ENCODE results near the gene CASP6. TPM values are rescaled to one million over a fixed set of nuclear protein-coding genes. Genes with fewer than 3 reads are reported as not detected.

CASP6 gene
- total and polyA plus RNA-seq, 2 of the 8 experiments (the other 6 are each of a cell fraction or from before 2014, with no cell fraction given), result 29.5 to 35.1 TPM

DNA sequence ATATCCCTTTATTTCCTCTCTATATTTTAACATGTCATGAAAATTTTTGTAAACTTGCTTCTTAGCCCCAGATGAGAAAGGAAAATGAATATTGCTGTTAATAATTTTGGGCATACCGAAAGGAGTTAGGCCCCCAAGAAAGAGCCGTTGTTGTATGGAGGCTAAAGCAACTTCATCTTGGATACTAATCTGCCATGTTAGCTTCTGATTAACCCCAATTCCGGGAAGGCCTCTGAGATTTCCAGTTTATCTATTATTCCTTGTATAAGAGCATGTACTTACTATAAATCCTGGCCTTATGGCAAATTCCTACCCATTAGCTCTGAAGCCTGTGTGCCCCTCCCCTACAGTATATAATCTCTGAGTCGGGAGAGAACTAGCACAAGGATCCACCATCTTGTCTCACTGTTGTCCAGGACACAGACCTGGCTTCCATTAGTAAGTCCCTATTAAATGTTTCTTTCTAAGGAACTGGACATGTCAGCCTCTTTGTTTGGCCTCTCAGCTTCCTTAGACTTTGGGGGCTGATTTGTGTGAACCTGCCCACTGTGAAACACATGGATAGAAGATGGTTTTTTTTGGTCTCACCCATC, 47.5 kb upstream of the CASP6 start:
- no peak overlapping the region for H2BK15ac ChIP-seq (ENCODE audit: low read length)
- H3K4ac ChIP-seq (replicated peaks; ENCODE audit: insufficient read length, low read depth, low read length), result no peak overlapping the region
- no peak overlapping the region for H3K4me3 ChIP-seq (ENCODE audit: extremely low read depth in 1 of 4, insufficient read depth in 2 of 4, low read depth in 3 of 4, low read length in 4 of 4)
- no peak overlapping the region for H3K23ac ChIP-seq (ENCODE audit: insufficient read length)
- no peaks in the 10 kb centered on the region for H3K23me2 ChIP-seq (ENCODE audit: low read depth, low read length)
- H2AK5ac ChIP-seq (ENCODE audit: low read depth, low read length), result no peak overlapping the region
- no peak overlapping the region for H3K27ac ChIP-seq (ENCODE audit: low read depth, low read length)
- H2BK5ac ChIP-seq (ENCODE audit: low read depth, low read length), result no peak overlapping the region
- H3K9ac ChIP-seq (replicated peaks in 1 of 4; ENCODE audit: extremely low read depth in 1 of 4, low read depth in 3 of 4, low read length in 3 of 4), result no peak overlapping the region
- H4K5ac ChIP-seq (ENCODE audit: insufficient read length, low read depth, low read length), result no peak overlapping the region
- no peak overlapping the region for H3K56ac ChIP-seq (replicated peaks; ENCODE audit: insufficient read length, low read depth, low read length)
- no peak overlapping the region for H2BK120ac ChIP-seq (replicated peaks; ENCODE audit: low read depth, low read length)
- H3K4me1 ChIP-seq (replicated peaks in 1 of 4; ENCODE audit: control insufficient read depth in 3 of 4, insufficient read depth in 4 of 4, low read length in 3 of 4), result no peaks in the 10 kb centered on the region
- H3K18ac ChIP-seq (ENCODE audit: extremely low read depth, low read length), result no peak overlapping the region
- no peak overlapping the region for H2BK20ac ChIP-seq (ENCODE audit: low read length)
- no peak overlapping the region for H3K4me2 ChIP-seq (ENCODE audit: insufficient read depth in 1 of 2, low read depth in 2 of 2, low read length in 2 of 2)
- 99% methylated on average over 4 of the region's 4 CpGs; no CpG with 5 or more reads in 1 of the 2 experiments for whole genome bisulfite sequencing, 2 experiments (ENCODE audit: extremely low coverage in 1 of 2, insufficient coverage in 1 of 2, insufficient read length in 1 of 2, insufficient replicate concordance in 2 of 2, low coverage in 1 of 2, low lambda C conversion rate in 2 of 2, missing lambda C conversion rate in 1 of 2)
- H3K36me3 ChIP-seq (ENCODE audit: control insufficient read depth in 2 of 4, insufficient read depth in 4 of 4, low read length in 3 of 4), result no peaks in the 10 kb centered on the region
- no peaks in the 10 kb centered on the region for H4K20me1 ChIP-seq (replicated peaks in 1 of 2; ENCODE audit: control insufficient read depth in 1 of 2, insufficient read depth in 2 of 2, low read length in 2 of 2)
- H4K91ac ChIP-seq (replicated peaks; ENCODE audit: insufficient read length, low read length), result no peak overlapping the region
- H3K27me3 ChIP-seq (replicated peaks in 1 of 4; ENCODE audit: control insufficient read depth in 3 of 4, extremely low read depth in 1 of 4, insufficient read depth in 3 of 4, low read length in 3 of 4), result no peaks in the 10 kb centered on the region
- ChIA-PET CTCF (ENCODE audit: partially characterized antibody) (no interaction called here), POLR2A (ENCODE audit: partially characterized antibody) (no interaction called here)
- H4K8ac ChIP-seq (ENCODE audit: extremely low read depth, insufficient read depth, low read length), result no peak overlapping the region
- no peak overlapping the region for H3K14ac ChIP-seq (ENCODE audit: insufficient read length)
- H2BK12ac ChIP-seq (ENCODE audit: low read depth, low read length), result no peak overlapping the region
- no peak for DNase-seq (ENCODE audit: low read depth in 1 of 2, low spot score in 2 of 2)
- H3K79me1 ChIP-seq (ENCODE audit: low read depth, low read length), result no peaks in the 10 kb centered on the region
- 0 out of 2 replicates have a peak overlapping the region, but pooled peaks have one; percentile 53 for H2AFZ ChIP-seq (ENCODE audit: low read length)
- FAIRE-seq, result no peak
- H3K79me2 ChIP-seq (ENCODE audit: control insufficient read depth in 1 of 2, insufficient read depth in 2 of 2, low read length in 2 of 2), result no peaks in the 10 kb centered on the region
- no peaks in the 10 kb centered on the region for H3K9me3 ChIP-seq (ENCODE audit: insufficient read depth in 2 of 2, low read depth in 1 of 2, low read length in 1 of 2)
- TF ChIP-seq RNF2 (IDR thresholded peaks at IDR 0.05; ENCODE audit: borderline replicate concordance, low read depth, low read length, missing control alignments, poor library complexity, severe bottlenecking) (no peak), HDAC2 (IDR thresholded peaks at IDR 0.05; ENCODE audit: borderline replicate concordance in 1 of 2, low read depth in 2 of 2, low read length in 2 of 2) (no peak), RFX5 (IDR thresholded peaks at IDR 0.05; ENCODE audit: borderline replicate concordance, low read depth, low read length) (no peak), HDAC6 (IDR thresholded peaks at IDR 0.05; ENCODE audit: low read depth, low read length) (no peak), GTF2F1 (IDR thresholded peaks at IDR 0.05; ENCODE audit: borderline replicate concordance, low read depth, low read length) (no peak), KDM1A (IDR thresholded peaks at IDR 0.05; ENCODE audit: borderline replicate concordance, low read length) (no peak), TCF12 (IDR thresholded peaks at IDR 0.05; ENCODE audit: low read depth, low read length) (no peak)
- TF ChIP-seq, protein P1, sequence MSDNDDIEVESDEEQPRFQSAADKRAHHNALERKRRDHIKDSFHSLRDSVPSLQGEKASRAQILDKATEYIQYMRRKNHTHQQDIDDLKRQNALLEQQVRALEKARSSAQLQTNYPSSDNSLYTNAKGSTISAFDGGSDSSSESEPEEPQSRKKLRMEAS (IDR thresholded peaks at IDR 0.05), result no peak
